DMS153 (cell line): ENCODE results near the gene CTAG2.
"Not testable (repeated sequence)": the region's sequence is repeated elsewhere in the genome, so short reads cannot be mapped to it uniquely, and the experiment has no call there.

ENCODE experiments used
- DNase-seq: peaks from one replicate; lab custom pipeline; 2025; lab: John Stamatoyannopoulos, UW

CTAG2 gene

DNA sequence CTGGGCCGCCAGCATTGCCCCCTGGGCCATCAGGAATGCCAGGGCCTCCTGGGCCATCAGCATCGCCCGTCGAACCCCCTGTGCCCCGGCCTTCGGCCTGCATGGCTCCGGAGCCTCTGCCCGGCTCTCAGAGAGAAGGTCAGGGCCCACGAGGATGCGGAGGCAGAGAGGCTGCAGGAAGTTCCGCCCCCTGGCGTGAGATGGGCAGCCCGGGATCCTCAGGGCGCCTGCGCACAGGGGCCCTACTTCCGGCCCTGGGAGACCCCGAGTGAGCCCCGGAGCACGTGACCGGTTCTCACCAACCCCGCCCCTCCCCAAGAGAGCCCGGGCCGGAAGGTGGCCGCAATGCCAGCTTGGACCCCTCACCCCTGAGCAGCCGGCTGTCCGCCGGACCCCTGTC, at the start of gene CTAG2:
CTAG2 (minus strand) TSS at position 167 of the 400 bp plus-strand sequence; CDS start at position 103, 64 bp downstream.
- DNase-seq: not testable (repeated sequence)

DNA sequence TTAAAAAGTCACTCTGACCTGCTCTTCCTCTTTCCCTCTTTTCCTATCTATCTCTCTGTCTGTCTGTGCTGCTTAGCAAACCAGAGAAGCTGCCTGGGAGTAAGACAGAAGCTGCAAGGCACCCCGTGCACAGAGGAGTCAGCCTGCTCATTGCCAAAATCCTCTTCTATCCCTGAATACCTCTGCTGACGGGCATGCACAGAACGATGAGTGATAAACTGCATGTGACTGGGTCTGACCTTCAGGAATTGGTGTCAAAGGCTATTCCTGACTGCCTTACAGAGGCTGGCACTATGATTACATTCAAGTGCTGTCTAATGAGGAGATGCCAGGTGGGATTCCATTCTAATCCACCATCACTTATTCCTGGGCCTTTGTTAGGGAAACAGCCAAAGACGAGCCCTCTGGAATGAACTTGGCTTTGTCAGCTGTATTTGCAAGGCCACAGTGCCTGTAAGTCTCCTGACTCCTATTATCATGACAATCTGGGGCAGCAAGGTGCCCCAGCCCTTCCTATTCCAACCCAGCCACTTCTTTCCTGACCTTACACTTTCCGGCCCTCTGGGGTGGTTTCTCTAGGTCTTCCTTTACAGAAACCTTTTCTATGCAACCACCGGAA, 45.4 kb upstream of the CTAG2 start:
- DNase-seq: no peak

DNA sequence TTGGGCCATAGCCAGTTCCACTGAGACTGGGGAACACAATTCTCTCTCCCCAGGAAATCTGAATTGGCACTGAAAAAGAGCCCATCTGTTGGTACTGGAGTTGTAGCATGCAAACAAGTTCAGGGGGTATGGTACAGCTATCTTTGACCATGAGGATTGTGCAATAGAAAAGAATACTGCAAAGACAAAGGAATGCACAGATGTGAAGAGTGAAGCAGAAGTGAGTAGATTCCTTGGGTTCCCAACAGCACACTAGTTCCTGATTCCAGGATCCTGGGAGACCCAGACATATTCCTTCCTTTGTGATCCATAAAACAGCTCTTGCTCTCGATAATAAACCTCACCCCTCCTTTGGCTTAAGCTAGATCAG, 43.3 kb upstream of the CTAG2 start:
- DNase-seq: no peak

DNA sequence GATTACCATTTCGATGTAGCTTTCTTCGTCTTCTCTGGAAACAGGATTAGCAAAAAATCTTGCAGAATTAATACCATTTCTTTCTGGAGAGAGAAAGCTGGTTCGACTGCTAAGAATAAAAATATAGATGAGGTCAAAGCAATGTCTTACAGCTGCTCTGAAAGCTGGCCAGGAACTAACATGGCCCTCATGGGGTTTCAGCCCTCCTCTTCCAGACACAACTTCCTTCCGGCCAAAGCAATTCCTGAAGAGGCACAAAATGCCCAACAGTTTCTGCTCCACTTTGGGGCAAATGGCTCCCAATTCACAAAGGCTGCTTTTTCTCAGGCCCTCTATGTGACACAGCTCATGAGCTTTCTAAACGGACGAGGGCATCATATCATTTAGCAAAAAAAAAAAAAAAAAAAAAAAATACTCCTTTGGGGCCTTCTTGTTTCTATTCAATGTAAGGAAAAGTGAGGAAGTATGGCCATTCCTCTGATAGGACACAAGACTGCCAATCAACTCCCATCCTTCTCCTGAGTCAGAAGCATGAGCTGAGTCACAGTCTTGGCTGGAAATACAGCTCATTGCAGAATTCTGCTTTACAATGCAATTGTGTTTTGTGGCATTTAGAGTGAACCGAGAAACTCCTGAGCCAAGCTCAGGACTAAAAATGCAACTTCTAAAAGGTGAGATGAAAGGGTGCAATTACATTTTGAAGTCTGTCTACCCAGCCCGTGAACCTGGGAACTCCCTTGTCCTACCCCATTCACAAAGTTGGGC, 42.7 kb upstream of the CTAG2 start:
- DNase-seq: no peak

DNA sequence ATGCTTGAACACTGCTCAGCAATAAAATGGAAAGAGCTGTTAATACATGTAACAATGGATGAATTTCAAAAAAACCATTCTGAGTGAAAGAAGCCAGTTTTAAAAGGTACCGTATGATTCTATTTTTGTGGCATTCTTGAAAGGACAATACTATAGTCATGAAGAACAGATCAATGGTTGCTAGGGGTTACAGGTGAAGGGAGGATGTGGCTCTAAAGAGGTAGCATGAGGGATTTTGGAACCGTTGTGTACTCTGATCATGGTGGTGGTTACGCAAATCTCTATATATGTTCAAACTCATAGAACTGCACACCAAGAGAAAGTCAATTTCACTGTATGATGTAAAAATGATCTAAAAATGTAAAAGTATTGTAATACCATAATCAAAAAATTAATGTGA, 40.0 kb upstream of the CTAG2 start:
- DNase-seq: no peak

DNA sequence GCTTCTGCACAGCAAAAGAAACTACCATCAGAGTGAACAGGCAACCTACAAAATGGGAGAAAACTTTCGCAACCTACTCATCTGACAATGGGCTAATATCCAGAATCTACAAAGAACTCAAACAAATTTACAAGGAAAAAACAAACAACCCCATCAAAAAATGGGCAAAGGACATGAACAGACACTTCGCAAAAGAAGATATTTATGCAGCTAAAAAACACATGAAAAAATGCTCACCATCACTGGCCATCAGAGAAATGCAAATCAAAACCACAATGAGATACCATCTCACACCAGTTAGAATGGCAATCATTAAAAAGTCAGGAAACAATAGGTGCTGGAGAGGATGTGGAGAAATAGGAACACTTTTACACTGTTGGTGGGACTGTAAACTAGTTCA, 37.1 kb upstream of the CTAG2 start:
- not testable (repeated sequence) for DNase-seq

DNA sequence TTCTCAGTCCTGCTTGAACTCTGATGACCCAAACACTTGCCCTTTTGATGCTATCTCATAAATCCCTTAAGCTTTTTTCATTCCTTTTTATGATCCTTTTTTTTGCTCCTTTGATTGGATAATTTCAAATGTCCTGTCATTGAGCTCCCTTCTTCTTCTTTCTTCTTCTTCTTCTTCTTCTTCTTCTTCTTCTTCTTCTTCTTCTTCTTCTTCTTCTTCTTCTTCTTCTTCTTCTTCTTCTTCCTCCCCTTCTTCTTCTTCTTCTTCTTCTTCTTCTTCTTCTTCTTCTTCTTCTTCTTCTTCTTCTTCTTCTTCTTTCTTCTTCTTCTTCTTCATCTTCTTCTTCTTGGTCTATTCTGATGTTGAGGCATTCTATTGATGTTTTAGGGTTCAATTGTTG, 18.7 kb upstream of the CTAG2 start:
- DNase-seq: not testable (repeated sequence)

DNA sequence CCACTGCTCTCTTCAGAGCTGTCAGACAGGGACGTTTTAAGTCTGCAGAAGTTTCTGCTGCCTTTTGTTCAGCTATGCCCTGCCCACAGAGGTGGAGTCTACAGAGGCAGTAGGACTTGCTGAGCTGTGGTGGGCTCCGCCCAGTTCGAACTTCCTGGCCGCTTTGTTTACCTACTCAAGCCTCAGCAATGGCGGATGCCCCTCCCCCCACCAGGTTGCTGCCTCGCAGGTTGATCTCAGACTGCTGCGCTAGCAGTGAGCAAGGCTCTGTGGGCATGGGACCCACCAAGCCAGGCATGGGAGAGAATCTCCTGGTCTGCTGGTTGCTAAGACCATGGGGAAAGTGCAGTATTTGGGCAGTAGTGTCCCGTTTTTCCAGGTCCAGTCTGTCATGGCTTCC, 17.5 kb upstream of the CTAG2 start:
- not testable (repeated sequence) for DNase-seq

DNA sequence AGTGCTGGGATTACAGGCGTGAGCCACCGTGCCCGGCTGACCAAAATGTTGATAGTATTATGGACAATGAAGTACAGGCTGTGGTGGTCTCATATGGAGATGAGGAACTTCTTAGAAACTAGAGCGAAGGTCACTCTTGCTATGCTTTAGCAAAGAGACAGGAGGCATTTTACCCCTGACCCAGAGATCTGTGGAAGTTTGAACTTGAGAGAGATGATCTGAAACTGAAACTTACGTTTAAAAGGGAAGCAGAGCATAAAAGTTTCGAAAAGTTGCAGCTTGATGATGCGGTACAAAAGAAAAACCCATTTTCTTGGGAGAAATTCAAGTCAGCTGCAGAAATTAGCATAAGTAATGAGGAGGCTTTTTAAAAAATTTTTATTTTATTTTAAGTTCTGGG, 8.5 kb upstream of the CTAG2 start:
- DNase-seq: no peak

DNA sequence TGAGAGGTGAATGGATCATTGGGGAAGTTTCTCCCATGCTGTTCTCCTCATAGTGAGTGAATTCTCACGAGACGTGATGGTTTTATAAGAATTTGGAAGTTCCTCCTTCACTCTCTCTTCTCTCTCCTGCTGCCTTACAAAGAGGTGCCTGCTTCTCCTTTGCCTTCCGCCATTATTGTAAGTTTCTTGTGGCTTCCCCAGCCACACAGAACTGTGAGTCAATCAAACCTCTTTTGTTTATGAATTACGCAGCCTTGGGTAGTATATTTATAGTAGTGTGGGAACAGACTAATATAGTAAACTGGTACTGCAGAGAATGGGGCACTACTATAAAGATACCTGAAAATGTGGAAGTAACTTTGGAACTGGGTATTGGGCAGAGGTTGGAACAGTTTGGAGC, 7.8 kb upstream of the CTAG2 start:
- DNase-seq: no peak

DNA sequence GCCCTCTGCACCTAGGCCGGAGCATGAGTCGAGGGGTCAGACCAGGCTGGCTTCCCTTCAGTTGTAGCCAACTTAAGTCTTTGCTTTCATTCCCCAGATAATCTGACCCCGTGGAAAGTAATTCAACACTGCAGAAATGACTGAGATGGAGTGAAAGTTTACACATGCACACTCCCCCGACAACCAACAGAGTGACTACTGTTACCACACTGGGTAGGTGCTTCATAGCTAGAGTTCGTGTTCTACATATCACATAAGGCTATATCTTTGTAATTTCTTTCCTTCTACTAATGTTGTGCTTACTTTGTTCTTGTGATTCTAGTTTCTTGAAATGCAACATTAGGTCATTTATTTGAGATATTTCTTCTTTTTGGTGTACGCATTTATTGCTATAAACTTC, 7.2 kb upstream of the CTAG2 start:
- DNase-seq: no peak

DNA sequence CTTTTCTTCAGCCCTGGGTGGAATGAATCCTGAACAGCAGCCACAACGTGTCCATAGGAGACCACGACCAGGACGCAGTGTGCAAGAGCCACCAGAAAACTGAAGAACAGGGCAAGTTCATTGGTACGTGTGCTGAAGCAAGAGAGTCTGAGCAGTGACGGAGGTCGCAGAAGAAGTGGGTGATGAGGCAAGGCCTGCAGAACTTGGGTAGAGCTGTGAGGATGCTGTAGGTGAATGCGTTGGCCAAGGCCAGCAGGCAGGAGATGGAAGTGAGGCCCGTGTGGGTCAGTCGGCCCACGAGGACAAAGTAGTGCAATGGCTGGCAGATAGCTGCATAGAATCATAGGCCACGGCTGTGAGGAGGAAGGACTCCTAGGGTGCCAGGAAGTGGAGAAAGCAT, 5.6 kb upstream of the CTAG2 start:
- no peak for DNase-seq

DNA sequence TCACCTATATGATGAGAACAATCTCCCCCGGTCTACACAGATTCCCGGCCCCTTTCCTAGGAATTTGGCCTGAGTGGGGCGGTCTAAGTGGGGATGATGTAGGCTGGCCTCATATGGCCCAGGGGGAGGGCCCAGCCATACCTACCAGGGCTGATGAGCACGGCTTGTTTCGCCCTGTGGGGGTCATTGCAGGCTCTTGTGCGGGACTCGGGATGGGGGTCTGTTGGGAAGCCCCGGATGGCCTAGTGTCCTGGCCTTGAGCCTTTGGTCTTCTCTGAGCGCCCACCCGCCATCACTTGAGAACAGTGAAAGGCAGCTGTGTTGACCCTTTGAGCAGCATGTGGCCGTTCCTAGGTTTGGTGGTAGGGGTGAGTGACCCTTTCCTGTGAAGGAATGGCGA, 4.8 kb upstream of the CTAG2 start:
- no peak for DNase-seq

DNA sequence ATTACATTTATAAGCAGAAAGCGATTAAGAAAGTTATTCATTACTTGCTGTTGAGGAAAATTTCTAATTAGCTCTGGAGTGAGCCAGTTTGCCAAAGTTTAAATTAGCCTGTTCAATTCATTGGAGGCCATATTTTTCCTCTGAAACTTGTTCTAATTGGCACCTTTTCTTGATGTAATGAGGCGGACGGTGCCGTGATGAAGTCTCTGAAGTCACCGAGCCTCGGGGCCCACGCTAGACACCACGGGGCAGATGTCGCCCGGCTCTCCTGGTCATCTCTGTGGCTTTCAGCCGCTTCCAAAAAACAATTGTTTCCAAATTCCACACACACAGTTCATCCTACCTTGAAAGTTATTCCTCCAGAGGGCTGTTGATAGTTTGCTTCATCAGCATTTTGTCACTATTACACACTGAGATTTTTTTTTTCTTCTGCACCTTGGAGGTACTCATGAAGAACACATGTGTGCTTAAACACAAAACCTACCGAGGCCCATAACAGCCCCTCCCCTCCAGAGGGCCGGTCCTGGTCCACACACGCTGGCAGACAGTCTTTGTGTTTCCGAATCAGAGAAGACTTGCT, 3.9 kb upstream of the CTAG2 start:
- DNase-seq: no peak

DNA sequence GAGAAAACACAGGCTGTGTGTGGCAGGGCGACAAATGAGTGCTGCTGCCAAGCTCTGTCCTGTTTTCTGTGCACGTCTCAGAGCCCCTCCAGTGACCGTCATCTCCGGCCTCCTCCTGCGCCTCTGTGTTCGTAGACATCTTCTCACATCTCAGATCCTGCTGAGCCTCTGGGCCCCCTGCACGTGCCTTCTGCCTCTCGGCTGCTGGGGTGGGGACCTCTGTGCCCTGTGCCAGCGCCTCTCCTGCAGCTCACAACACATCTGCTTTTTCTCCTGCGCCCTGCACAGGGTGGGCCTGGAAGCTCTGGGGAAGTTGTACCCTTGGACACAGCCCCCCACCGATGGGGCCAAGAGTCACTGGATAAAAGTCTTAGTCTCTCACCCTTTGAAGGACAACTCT, 2.4 kb upstream of the CTAG2 start:
- no peak for DNase-seq

DNA sequence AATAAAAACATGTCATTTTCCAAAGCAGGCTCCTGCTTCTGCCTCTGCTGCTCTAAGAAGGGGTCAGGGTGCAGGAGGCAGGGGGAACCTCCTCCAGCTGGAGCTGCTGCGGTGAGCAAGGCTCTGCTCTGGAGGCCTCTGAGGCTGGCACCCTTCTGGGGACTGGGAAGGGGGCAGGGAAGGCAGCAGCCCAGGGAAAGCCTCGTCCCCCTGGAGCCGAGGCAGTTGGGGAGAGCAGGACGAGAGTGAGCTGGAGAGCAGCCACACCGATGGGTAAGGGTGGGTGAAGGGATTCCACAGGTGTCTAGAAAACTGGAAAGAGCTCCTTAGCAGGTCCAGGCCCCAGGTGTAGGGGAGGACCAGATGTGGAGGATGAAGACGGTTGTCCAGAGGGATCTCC, 2.0 kb upstream of the CTAG2 start:
- DNase-seq: no peak

DNA sequence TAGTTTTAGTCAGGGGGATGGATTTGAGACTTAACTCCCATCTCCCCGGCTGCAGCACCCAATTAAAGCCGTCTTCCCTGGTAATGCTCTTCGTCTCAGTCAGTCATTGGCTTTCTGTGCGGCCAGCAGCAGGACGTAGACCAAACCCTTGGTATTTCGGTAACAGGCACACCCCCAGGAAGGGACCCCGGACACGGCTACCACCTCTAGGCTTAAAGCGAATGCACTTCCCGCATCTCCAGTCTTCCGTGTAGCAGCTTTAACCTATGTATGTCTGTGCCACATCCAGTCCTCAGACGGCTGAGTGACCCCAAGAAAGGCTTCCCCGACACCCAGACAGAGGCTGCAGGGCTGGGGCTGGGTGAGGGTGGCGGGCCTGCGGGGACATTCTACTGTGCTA, 1.5 kb upstream of the CTAG2 start:
- no peak for DNase-seq

DNA sequence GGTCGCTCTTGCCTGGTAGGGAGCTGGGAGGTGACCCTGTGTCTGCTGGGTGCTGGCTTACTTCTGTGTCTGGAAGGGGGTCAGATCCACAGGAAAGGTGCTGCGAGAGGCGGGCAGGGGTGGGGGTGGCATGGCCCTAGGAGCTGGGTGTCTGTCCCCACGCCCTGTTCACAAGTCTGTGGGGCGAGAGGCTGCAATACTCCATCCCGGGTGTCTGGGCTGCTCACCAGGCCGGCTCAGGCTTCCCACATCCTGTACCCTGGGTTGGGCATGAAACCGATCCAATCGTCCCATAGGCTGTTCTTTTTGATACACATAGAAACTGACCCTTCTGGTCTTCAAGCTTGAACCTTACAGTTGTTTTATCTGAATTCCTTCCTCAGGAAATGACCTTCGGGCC, 993 bp upstream of the CTAG2 start:
- no peak for DNase-seq

DNA sequence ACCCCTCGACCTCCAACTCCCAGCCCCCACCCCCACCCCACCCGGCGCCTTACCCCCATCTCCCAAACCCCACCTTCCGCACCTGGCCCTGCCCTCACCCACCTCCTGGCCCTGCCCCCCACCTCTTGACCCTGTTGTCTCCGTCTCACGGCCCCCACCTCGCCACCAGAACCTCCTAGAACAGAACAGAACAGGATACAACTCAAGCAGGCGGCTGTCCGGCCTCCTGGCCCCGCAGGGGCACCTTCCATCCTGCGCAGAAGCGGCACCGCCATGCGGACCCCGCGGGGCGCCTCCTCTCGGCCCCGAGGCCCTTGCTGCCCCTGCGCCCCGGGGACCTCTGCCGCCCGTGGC, 354 bp downstream of the CTAG2 start:
- no peak for DNase-seq

DNA sequence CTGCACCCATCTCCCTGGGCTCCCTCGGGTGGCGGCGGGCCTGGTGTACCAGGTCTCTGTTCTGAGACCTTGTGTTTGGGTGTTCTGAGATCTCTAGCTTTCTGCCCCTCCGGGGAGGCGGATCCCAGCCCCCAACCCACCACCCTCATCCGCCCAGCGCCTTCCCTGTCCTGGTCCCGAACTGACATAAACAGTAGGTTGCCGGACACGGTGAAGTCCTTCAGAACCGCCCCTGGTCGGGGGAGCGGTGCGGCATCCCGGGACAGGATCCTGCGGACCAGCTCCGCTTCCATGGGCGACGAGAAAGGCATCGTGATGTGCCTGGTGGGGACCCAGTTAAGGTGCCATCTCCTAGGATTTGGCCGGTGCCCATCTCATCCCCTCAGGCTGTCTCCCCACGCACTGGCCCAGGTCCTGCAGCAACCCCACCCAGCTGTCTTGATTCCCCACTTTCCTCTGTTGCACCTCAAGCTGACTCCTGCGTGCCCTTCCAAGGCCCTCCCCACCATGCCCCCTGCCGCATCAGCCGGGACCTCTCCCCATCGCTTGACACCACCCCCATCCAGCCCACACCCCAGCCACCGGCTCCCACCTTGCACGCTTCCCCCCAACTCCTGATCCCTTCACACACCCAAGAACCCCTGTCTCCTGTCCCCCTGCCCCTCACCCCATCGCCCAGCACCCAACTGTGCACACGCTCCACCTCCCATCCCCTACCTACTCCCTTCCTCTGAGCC, 900 bp downstream of the CTAG2 start:
- no peak for DNase-seq

DNA sequence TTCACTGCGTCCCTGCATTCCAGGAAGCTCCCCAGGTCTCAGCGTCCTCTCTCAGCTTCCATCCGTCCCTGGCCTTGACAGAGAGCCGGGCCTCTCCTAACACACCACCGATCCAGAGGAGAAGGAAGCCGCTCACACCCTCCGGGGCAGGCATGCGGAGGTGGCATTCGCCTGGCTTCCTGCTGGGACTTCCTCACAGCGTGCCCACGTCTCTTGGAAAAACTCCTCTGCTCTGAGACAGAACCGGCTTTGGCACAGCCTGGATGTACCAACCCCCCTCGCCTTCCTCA, 3.2 kb downstream of the CTAG2 start:
- DNase-seq: no peak

DNA sequence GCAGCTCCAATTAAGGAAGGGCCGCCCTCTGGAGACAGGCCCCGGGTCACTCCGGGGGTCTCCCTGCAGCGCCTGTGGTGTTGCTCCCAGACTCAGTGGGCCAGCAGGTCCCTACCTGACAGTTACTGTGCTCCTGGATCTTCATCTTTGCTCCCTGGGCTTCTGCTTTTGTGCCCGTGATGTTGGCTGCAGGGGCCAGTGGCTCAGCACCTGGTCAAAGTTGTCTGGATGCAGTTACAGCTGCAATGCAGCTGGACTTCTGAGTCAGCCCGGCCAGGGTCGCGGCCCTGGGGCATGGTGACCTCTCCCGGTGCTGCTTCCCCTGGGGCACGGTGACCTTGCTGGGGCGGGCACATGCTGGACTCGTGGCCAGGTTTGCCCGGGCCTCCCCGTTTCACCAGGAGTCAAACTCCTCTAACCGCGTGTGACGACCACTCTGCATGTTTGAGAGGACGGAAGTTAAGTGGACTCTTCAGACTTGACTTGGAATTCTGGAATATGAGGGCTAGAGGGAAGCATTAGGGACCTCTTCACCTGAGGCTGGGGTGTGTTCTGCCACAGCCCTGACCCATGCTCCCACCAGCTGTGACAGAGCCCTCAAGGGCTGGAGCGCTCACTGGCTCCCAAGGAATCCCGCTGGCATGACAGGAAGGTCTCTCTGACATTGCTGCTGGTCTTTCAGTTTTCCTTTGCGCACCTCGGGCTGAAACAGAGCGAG, 3.7 kb downstream of the CTAG2 start:
- DNase-seq: no peak

DNA sequence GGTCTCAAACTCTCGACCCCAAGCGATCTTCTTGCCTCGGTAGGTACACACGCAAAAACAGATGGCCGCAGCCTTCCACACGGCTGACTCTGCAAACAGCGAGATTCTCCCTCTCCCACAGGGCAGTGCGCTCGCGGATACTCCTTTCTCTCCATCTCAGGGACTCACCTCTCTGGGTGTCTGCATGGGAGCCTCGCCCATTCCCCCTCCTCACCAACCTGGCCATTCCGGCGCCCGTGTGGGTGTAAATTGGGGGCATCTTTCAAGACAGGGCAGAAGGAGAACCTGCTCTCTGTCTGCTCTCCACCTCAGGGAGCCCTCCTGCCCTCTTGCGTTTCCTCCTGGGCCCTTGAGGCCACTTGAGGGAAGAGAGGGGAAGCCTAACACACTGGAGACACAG, 4.4 kb downstream of the CTAG2 start:
- DNase-seq: no peak
